Activated CD4-positive, alpha-beta memory T cell treated with anti-CD3 and anti-CD28 coated beads, Interleukin-2, amount 10 ng/mL, durations not matched to agents 7 days and 5 days (primary cell): Measurements from ENCODE around the gene SFRP2. TPM values are rescaled to one million over a fixed set of nuclear protein-coding genes. Genes with fewer than 3 reads are reported as not detected.

Experiments
- CTCF ChIA-PET: fragments of 350-600 bp; sonication (Branson Sonifier 250); formaldehyde crosslinking; loops from one replicate; lab custom pipeline; 2021; ENCODE audit warnings: antibody characterized with exemption, inconsistent platforms; lab: Charles Lee
- POLR2A ChIA-PET: fragments of 350-600 bp; sonication (Branson Sonifier 250); formaldehyde crosslinking; loops from one replicate; lab custom pipeline; 2021; ENCODE audit warnings: antibody characterized with exemption; lab: Charles Lee
- DNase-seq: peaks from one replicate; pipeline ENCODE4 v3.0.0-alpha.2; 2020
- H3K27ac Mint-ChIP-seq: one replicate; pipeline ENCODE4 v1.8.0; 2021; ENCODE audit warnings: mild to moderate bottlenecking, mixed read lengths
- H3K27me3 Mint-ChIP-seq: one replicate; pipeline ENCODE4 v1.8.0; 2021; ENCODE audit warnings: mixed read lengths
- H3K36me3 Mint-ChIP-seq: one replicate; pipeline ENCODE4 v1.8.0; 2021; ENCODE audit warnings: low read depth, mixed read lengths
- H3K4me1 Mint-ChIP-seq: one replicate; pipeline ENCODE4 v1.8.0; 2021; ENCODE audit warnings: mixed read lengths
- H3K4me3 Mint-ChIP-seq: one replicate; pipeline ENCODE4 v1.8.0; 2021; ENCODE audit warnings: mild to moderate bottlenecking, mixed read lengths
- H3K9me3 Mint-ChIP-seq: one replicate; pipeline ENCODE4 v1.8.0; 2021; ENCODE audit warnings: mixed read lengths
- total RNA-seq, 2 experiments: library from RNA; stranded (reverse); gene quantifications; one replicate each; pipeline ENCODE4 v1.2.3, GENCODE V29; 2021

SFRP2 gene
- total RNA-seq, 2 experiments from 2014 or later, result not detected

GRCh38 chr4:153790962-153791551, 2.2 kb upstream of the SFRP2 start:
- no peak overlapping the region for H3K27ac Mint-ChIP-seq
- H3K36me3 Mint-ChIP-seq, result peaks cover 4% of the 10 kb centered on the region
- no peak for DNase-seq
- ChIA-PET CTCF (interaction anchor here (1.1 kb wide), 1 partner anchor 126 kb away, joined by 3 read pairs; no protein-coding TSS in a partner anchor), POLR2A (no interaction called here)
- H3K4me1 Mint-ChIP-seq, result peaks cover 25% of the 10 kb centered on the region
- no peak overlapping the region for H3K4me3 Mint-ChIP-seq
- H3K9me3 Mint-ChIP-seq, result no peaks in the 10 kb centered on the region
- peaks cover 90% of the 10 kb centered on the region for H3K27me3 Mint-ChIP-seq

GRCh38 chr4:153790500-153790865, 1.6 kb upstream of the SFRP2 start:
- H3K4me1 Mint-ChIP-seq, result peaks cover 25% of the 10 kb centered on the region
- H3K27ac Mint-ChIP-seq, result no peak overlapping the region
- no peak overlapping the region for H3K4me3 Mint-ChIP-seq
- ChIA-PET CTCF (interaction anchor here (1.1 kb wide), 1 partner anchor 127 kb away, joined by 3 read pairs; no protein-coding TSS in a partner anchor), POLR2A (no interaction called here)
- H3K27me3 Mint-ChIP-seq, result peaks cover 90% of the 10 kb centered on the region
- H3K36me3 Mint-ChIP-seq, result peaks cover 4% of the 10 kb centered on the region
- DNase-seq, result no peak
- H3K9me3 Mint-ChIP-seq, result no peaks in the 10 kb centered on the region

GRCh38 chr4:153789741-153790499, 1.0 kb upstream of the SFRP2 start:
- no peak overlapping the region for H3K27ac Mint-ChIP-seq
- H3K4me1 Mint-ChIP-seq, result peaks cover 25% of the 10 kb centered on the region
- no peak overlapping the region for H3K4me3 Mint-ChIP-seq
- no peaks in the 10 kb centered on the region for H3K9me3 Mint-ChIP-seq
- H3K27me3 Mint-ChIP-seq, result peaks cover 86% of the 10 kb centered on the region
- H3K36me3 Mint-ChIP-seq, result peaks cover 4% of the 10 kb centered on the region
- CTCF ChIA-PET, result interaction anchor here (0.8 kb wide), 1 partner anchor 172 kb away, joined by 5 read pairs; no protein-coding TSS in a partner anchor
- POLR2A ChIA-PET, result no interaction called here
- DNase-seq, result no peak

- no peaks in the 10 kb centered on the region for H3K9me3 Mint-ChIP-seq
- peaks cover 25% of the 10 kb centered on the region for H3K4me1 Mint-ChIP-seq
- POLR2A ChIA-PET, result no interaction called here
- no peak for DNase-seq
- H3K27ac Mint-ChIP-seq, result no peak overlapping the region
- H3K36me3 Mint-ChIP-seq, result peaks cover 4% of the 10 kb centered on the region
- H3K27me3 Mint-ChIP-seq, result peaks cover 80% of the 10 kb centered on the region
- H3K4me3 Mint-ChIP-seq, result no peak overlapping the region
- CTCF ChIA-PET, result no interaction called here
Measured at GRCh38 chr4:153788051-153788412, 851 bp downstream of the SFRP2 start.

GRCh38 chr4:153787575-153787974, 1.3 kb downstream of the SFRP2 start:
- POLR2A ChIA-PET, result no interaction called here
- Mint-ChIP-seq H3K4me3 (no peak overlapping the region), H3K9me3 (no peaks in the 10 kb centered on the region), H3K27ac (no peak overlapping the region), H3K27me3 (peaks cover 79% of the 10 kb centered on the region), H3K36me3 (peaks cover 4% of the 10 kb centered on the region), H3K4me1 (peaks cover 22% of the 10 kb centered on the region)
- DNase-seq, result no peak
- CTCF ChIA-PET, result no interaction called here

GRCh38 chr4:153787061-153787560, 1.8 kb downstream of the SFRP2 start:
- Mint-ChIP-seq H3K27ac (no peak overlapping the region), H3K36me3 (peaks cover 4% of the 10 kb centered on the region), H3K9me3 (no peaks in the 10 kb centered on the region), H3K4me1 (peaks cover 21% of the 10 kb centered on the region), H3K27me3 (peaks cover 77% of the 10 kb centered on the region), H3K4me3 (no peak overlapping the region)
- ChIA-PET POLR2A (no interaction called here), CTCF (interaction anchor here (0.7 to 2.0 kb wide), 2 partner anchors 10 to 230 kb away, joined by 3 to 7 read pairs; no protein-coding TSS in a partner anchor)
- no peak for DNase-seq

GRCh38 chr4:153785910-153786721, 2.8 kb downstream of the SFRP2 start:
- H3K4me1 Mint-ChIP-seq, result peaks cover 13% of the 10 kb centered on the region
- CTCF ChIA-PET, result interaction anchor here (0.7 to 2.1 kb wide), 7 partner anchors 9 to 297 kb away, joined by 3 to 8 read pairs (median 5); no protein-coding TSS in a partner anchor
- H3K27ac Mint-ChIP-seq, result no peak overlapping the region
- no peaks in the 10 kb centered on the region for H3K9me3 Mint-ChIP-seq
- no peak for DNase-seq
- no peak overlapping the region for H3K4me3 Mint-ChIP-seq
- H3K27me3 Mint-ChIP-seq, result peaks cover 75% of the 10 kb centered on the region
- H3K36me3 Mint-ChIP-seq, result no peaks in the 10 kb centered on the region
- POLR2A ChIA-PET, result no interaction called here

- ChIA-PET POLR2A (no interaction called here), CTCF (interaction anchor here (1.0 to 2.1 kb wide), 3 partner anchors 24 to 299 kb away, joined by 4 to 7 read pairs (median 4); no protein-coding TSS in a partner anchor)
- H3K9me3 Mint-ChIP-seq, result no peaks in the 10 kb centered on the region
- no peak for DNase-seq
- no peak overlapping the region for H3K4me3 Mint-ChIP-seq
- H3K27me3 Mint-ChIP-seq, result peaks cover 67% of the 10 kb centered on the region
- peaks cover 9% of the 10 kb centered on the region for H3K4me1 Mint-ChIP-seq
- H3K27ac Mint-ChIP-seq, result no peak overlapping the region
- H3K36me3 Mint-ChIP-seq, result no peaks in the 10 kb centered on the region
Measured at GRCh38 chr4:153784166-153784699, 4.7 kb downstream of the SFRP2 start.

GRCh38 chr4:153782581-153782980, 6.3 kb downstream of the SFRP2 start:
- Mint-ChIP-seq H3K9me3 (no peaks in the 10 kb centered on the region), H3K27ac (no peak overlapping the region), H3K4me1 (no peaks in the 10 kb centered on the region), H3K27me3 (peaks cover 61% of the 10 kb centered on the region), H3K4me3 (no peak overlapping the region), H3K36me3 (no peaks in the 10 kb centered on the region)
- no peak for DNase-seq
- ChIA-PET CTCF (no interaction called here), POLR2A (no interaction called here)

GRCh38 chr4:153781717-153782416, 7.0 kb downstream of the SFRP2 start:
- Mint-ChIP-seq H3K27ac (no peak overlapping the region), H3K4me1 (no peaks in the 10 kb centered on the region), H3K9me3 (no peaks in the 10 kb centered on the region), H3K36me3 (no peaks in the 10 kb centered on the region), H3K27me3 (peaks cover 54% of the 10 kb centered on the region), H3K4me3 (no peak overlapping the region)
- no peak for DNase-seq
- ChIA-PET POLR2A (no interaction called here), CTCF (no interaction called here)

- H3K36me3 Mint-ChIP-seq, result no peaks in the 10 kb centered on the region
- no peaks in the 10 kb centered on the region for H3K9me3 Mint-ChIP-seq
- POLR2A ChIA-PET, result no interaction called here
- no peak overlapping the region for H3K4me3 Mint-ChIP-seq
- H3K27ac Mint-ChIP-seq, result no peak overlapping the region
- H3K27me3 Mint-ChIP-seq, result peaks cover 52% of the 10 kb centered on the region
- DNase-seq, result no peak
- H3K4me1 Mint-ChIP-seq, result no peaks in the 10 kb centered on the region
- CTCF ChIA-PET, result no interaction called here
Measured at GRCh38 chr4:153781280-153781679, 7.6 kb downstream of the SFRP2 start.

GRCh38 chr4:153780876-153781275, 8.0 kb downstream of the SFRP2 start:
- H3K27ac Mint-ChIP-seq, result no peak overlapping the region
- ChIA-PET CTCF (interaction anchor here (1.1 kb wide), 1 partner anchor 16 kb away, joined by 3 read pairs; no protein-coding TSS in a partner anchor), POLR2A (no interaction called here)
- no peak overlapping the region for H3K4me3 Mint-ChIP-seq
- H3K4me1 Mint-ChIP-seq, result no peaks in the 10 kb centered on the region
- H3K27me3 Mint-ChIP-seq, result peaks cover 52% of the 10 kb centered on the region
- no peak for DNase-seq
- no peaks in the 10 kb centered on the region for H3K9me3 Mint-ChIP-seq
- no peaks in the 10 kb centered on the region for H3K36me3 Mint-ChIP-seq
